PFSK-1 (cell line): ENCODE measurements around the gene SMOC2.

Source experiments
- FOXP2 ChIP-seq: optimal IDR thresholded peaks from 2 replicates; pipeline ENCODE3; 2011; ENCODE audit warnings: borderline replicate concordance, control low read depth, inconsistent platforms; ENCODE audit not compliant: insufficient read depth; ENCODE audit errors: extremely low read length, extremely low read depth
- POLR2AphosphoS5 ChIP-seq: IDR thresholded peaks from 2 replicates; pipeline ENCODE4 v1.6.1; 2012; ENCODE audit warnings: low read depth, mild to moderate bottlenecking, control low read depth, low read length, moderate library complexity
- SIN3A ChIP-seq: IDR thresholded peaks from 2 replicates; pipeline ENCODE4 v1.6.1; 2012; ENCODE audit warnings: mild to moderate bottlenecking, low read length, moderate library complexity, borderline replicate concordance; ENCODE audit not compliant: insufficient read depth
- TAF1 ChIP-seq: IDR thresholded peaks from 2 replicates; pipeline ENCODE4 v1.6.1; 2012; ENCODE audit warnings: low read length, control low read depth, borderline replicate concordance; ENCODE audit not compliant: insufficient read depth
- TF ChIP-seq, protein P1 (sequence below), 2 experiments: IDR thresholded peaks; 2 replicates each; pipeline versions ENCODE4 v1.6.1 to v1.8.0; 2011 to 2012; ENCODE audit warnings: low read depth in 2 of 2, low read length in 2 of 2, control low read depth in 1 of 2, inconsistent platforms in 1 of 2, mild to moderate bottlenecking in 1 of 2, moderate library complexity in 1 of 2; ENCODE audit not compliant: insufficient read depth in 1 of 2

Gene SMOC2

GRCh38 chr6:168686029-168686738 is 245.2 kb downstream of the SMOC2 start:
- TF ChIP-seq SIN3A: no peak
- no peak for TF ChIP-seq TAF1
- TF ChIP-seq, protein P1, sequence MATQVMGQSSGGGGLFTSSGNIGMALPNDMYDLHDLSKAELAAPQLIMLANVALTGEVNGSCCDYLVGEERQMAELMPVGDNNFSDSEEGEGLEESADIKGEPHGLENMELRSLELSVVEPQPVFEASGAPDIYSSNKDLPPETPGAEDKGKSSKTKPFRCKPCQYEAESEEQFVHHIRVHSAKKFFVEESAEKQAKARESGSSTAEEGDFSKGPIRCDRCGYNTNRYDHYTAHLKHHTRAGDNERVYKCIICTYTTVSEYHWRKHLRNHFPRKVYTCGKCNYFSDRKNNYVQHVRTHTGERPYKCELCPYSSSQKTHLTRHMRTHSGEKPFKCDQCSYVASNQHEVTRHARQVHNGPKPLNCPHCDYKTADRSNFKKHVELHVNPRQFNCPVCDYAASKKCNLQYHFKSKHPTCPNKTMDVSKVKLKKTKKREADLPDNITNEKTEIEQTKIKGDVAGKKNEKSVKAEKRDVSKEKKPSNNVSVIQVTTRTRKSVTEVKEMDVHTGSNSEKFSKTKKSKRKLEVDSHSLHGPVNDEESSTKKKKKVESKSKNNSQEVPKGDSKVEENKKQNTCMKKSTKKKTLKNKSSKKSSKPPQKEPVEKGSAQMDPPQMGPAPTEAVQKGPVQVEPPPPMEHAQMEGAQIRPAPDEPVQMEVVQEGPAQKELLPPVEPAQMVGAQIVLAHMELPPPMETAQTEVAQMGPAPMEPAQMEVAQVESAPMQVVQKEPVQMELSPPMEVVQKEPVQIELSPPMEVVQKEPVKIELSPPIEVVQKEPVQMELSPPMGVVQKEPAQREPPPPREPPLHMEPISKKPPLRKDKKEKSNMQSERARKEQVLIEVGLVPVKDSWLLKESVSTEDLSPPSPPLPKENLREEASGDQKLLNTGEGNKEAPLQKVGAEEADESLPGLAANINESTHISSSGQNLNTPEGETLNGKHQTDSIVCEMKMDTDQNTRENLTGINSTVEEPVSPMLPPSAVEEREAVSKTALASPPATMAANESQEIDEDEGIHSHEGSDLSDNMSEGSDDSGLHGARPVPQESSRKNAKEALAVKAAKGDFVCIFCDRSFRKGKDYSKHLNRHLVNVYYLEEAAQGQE (IDR thresholded peaks at IDR 0.05; ENCODE audit: insufficient read depth in 1 of 2, low read depth in 2 of 2, low read length in 2 of 2): no peak
- TF ChIP-seq POLR2AphosphoS5: no peak
- TF ChIP-seq FOXP2: no peak

- no peak for TF ChIP-seq TAF1
Observed at GRCh38 chr6:168686831-168687730, 246.1 kb downstream of the SMOC2 start.

DNA sequence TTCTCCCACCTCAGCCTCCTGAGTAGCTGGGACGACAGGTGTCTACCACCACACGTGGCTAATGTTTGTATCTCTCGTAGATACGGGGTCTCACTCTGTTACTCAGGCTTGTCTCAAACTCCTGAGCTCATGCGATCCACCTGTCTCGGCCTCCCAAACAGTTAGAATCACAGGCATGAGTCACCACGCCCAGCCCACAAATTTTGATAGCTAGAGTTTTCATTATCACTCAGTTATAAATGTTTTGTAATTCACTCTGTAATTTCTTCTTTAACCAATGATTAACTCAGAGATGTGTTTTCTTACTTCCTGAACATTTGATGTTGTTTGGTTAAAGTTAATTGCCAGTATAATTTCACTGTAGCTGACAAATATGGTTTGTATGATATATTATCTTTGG is 249.3 kb downstream of the SMOC2 start:
- TF ChIP-seq FOXP2: no peak
- TF ChIP-seq, protein P1 (IDR thresholded peaks at IDR 0.05; ENCODE audit: insufficient read depth in 1 of 2, low read depth in 2 of 2, low read length in 2 of 2): no peak

GRCh38 chr6:168691774-168692173 is 250.8 kb downstream of the SMOC2 start:
- TF ChIP-seq POLR2AphosphoS5 (no peak), TAF1 (no peak), SIN3A (no peak)
- TF ChIP-seq, protein P1 (IDR thresholded peaks at IDR 0.05; ENCODE audit: insufficient read depth in 1 of 2, low read depth in 2 of 2, low read length in 2 of 2): no peak

GRCh38 chr6:168692193-168692914 is 251.4 kb downstream of the SMOC2 start:
- TF ChIP-seq, protein P1 (IDR thresholded peaks at IDR 0.05; ENCODE audit: insufficient read depth in 1 of 2, low read depth in 2 of 2, low read length in 2 of 2): no peak
- TF ChIP-seq POLR2AphosphoS5 (no peak), SIN3A (no peak), TAF1 (no peak), FOXP2 (no peak)
